Bone marrow (tissue), 2 donors: ENCODE data around the gene INTS1.

ENCODE experiments used
- DNase-seq, 2 donors: peaks; one replicate each; lab custom pipeline; 2025; lab: John Stamatoyannopoulos, UW

Gene INTS1

DNA sequence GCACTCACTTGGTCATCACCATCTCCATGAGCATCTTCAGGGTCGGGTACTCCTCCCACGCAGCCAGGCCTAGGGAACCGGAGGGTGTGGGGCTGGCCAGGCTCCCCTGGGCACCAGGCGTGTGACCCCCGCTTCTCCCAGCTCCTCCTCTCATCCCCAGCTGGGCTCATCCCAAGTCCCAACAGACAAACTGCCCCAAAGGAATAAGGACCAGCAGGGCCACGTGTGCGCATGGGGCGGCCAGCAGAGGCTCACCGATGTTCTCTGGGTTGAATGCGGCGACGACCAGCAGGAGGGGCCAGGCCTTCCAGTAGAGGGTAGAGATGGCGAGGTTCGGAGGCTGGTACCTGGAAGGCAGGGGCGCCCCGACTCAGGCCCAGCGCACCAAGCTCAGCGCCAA is 14.9 kb downstream of the INTS1 start:
- no peak for DNase-seq

DNA sequence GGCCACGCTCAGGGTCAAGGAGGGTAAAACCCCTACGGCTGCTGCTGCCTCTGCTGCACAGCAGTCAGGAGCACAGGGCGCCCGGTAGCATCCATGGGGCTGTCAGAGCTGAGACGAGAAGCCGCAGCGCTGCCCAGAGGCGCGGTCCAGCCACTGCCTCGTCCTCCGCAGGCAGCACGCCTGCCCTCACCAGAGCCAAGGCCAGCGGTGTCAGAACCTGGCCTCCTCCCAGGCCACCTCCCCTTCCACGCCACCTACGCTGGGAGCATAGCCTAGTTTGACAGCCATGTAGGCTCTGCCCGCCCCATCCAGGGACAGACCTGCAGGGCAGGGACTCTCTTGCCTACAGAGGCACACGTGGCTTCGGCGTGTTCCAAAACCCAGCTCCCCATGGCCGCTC is 16.2 kb downstream of the INTS1 start:
- no peak for DNase-seq

DNA sequence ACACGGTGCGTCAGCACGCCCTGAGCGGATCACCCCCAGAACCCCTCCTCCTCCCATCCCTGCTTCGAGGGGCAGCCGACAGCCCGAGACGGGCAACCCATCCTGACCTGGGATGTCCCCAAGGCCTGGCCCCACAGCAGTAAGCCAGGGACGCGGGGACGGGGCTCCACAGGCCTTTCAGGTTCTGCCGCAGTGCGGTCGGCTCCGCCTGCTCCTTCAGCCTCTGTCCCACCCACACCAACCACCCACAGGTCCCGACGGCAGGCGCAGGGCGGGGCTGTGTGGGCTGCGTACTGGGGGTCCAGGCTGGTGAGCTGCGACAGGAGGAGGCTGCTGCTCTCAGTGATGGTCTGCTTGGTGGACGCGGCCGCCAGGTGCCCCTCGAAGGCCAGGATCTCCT is 16.7 kb downstream of the INTS1 start:
- DNase-seq = no peak

DNA sequence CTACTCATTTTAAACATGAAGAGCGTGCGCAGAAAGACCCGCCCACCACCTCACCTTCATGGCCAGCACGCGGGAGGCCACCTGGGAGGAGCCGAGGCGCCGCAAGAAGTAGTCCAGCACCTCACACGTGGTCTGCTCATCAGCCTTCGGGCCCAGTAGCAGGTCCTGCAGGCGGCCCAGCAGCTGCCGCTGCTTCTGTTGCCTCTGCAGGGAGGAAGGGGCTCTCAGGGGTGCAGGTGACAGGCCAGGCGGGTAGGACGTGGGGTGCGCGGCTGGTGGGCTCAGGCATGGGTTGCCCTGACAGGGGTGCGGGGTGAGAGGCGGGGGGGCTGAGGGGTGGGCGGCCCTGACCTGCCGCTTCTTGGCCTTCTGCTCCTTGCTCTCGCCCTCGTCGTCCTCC is 17.6 kb downstream of the INTS1 start:
- DNase-seq = no peak

DNA sequence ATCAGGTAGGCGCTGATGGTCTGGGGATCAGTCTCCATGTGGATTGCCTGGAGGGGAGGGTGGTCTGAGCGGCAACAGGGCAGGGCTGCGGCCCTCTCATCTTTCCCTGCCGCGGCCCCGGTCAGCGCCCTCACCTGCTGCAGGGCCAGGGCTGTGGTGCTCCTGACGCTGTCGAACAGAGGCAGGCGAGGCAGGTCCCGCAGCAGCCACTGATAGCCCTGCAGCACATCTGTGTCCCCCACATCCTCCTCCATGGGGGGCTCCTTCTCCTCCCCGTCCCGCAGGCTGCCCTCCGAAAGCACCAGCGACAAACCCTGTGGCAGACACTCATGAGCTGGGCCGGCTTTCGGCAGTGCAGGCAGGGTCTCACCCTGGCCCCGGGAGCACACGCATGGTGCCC is 19.0 kb downstream of the INTS1 start:
- DNase-seq = no peak

DNA sequence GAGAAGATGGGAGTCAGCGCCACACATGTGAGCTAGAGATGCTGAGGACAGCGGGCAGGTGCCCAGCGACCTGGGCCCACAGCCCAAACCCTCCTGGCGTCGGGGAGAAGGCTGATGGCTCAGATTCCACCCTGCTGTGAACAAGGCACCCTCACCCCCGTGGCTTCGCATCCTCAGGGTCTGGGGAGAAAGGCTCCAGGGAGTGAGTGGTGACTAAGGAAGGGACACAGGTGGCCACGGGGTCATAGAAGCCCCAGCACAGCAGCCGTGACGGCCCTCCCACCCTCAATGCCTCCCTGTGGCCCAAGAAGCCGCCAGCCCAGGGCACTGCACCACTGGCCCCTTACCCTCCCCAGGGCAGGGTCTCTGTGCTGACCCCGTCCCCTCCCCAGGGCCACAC is 19.6 kb downstream of the INTS1 start:
- no peak for DNase-seq

DNA sequence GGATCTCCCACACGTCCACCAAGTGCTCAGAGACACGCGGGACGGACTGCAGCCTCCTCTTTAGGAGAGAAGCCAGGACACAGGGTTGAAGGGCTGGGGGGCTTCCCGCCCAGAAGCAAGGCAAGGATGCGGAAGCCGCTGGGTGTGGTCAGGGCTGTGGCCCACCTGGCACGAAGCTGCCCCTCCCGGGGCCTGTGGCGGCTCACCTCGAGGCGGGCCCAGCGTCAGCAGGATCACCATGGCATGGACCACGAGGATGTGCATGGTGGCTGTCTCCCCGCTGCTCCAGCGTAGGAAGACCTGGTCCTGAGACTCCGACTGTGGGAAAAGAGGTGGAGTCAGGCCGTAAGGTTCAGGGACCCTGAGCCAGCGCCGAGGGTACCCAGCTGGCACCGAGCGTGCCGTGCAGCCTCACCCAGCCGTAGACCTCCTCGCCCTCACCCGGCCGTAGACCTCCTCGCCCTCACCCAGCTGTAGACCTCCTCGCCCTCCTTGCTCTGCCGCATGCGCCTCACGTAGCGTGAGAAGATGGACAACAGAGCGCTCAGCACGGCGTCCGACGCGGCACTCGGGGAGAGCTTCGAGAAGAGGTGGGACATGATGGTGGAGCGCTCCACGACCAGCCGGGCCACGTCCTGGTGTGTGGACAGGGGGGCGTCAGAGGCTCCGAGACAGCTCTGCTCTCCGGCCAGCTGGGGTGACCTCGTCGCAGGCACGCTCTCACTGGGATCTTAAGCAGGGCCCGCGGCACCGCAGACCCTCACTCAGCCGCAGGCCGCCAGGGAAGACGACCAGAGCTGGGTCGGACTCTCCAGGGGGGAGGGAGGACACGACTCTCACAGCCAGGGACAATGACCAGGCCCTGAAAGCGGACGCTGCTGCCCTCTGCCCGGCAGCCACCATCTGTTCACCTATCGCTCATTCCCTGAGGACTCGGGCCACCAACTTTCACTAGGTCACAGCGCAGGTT is 20.4 kb downstream of the INTS1 start:
- DNase-seq = no peak

DNA sequence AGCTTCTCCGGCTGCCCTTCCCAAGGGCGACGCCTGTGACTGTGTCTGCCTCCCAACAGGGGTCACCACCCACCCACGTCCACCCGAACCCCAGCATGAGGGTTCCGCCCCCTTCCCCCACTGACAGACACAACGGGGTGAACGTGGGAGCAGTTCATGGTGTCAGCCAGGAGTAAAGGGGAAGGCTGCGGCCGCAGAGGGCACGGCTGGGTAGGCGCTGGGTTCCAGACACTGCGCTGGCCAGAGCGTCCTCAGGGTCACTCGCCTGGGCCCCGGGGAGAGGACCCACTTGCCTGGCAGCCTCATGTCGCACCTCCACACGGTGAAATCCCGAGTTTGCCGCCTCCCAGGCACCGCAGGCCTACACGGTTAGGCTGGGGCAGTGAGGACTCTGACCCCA is 21.1 kb downstream of the INTS1 start:
- DNase-seq = no peak

DNA sequence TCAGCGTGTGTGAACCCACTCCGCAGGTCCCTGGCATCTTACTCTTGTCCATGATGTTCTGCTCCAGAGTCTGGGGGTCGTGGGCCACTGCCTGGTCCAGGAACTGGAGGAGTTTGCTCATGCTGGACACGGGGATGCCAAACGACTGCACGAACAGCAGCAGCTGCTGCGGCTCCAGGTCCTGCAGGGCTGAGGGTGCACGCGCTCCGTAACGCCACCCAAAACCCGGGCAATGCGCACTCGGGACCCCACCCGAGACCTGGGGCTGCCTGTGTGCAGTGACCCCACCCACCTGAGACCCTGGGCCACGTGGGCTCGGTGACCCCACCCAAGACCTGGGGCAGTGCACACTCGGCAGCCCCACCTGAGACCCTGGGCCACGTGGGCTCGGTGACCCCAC is 22.9 kb downstream of the INTS1 start:
- DNase-seq = no peak

DNA sequence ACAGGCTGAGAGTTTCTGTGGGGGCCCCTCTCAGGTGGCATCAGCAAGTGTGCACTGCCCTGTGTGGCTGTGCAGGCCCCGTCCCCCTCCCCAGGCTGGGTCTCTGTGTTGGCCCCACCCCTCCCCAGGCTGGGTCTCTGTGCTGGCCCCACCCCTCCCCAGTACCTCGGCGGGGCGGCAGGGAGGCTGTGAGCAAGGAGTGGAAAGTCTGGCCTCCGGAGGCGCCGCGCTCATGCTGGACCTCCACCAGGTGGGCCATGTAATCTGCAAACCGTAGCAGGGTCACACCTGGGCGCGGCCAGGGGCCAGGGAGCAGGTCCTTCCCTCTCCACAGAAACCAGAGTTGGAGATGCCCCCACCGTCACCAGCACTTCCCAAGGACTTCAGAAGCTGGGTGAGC is 23.5 kb downstream of the INTS1 start:
- DNase-seq = no peak

DNA sequence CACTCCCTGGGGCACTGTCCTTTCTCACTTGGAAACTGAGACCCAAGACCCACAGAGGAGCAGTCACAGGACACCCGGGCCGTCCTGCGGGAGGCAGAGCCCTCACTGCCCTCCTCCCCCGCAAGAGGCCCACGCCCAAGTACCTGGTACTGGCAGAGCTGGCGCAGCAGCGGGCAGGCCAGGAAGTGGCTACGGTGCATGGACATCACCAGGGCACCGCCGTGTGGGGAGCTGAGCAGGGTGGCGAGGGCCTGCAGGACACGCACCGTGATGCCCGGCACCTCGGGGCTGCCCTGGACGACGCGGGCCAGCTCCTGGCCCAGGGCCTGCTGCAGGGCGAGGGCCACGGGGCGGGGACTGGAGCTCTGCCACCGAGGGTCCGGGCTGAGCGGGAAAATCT is 24.9 kb downstream of the INTS1 start:
- DNase-seq = no peak

DNA sequence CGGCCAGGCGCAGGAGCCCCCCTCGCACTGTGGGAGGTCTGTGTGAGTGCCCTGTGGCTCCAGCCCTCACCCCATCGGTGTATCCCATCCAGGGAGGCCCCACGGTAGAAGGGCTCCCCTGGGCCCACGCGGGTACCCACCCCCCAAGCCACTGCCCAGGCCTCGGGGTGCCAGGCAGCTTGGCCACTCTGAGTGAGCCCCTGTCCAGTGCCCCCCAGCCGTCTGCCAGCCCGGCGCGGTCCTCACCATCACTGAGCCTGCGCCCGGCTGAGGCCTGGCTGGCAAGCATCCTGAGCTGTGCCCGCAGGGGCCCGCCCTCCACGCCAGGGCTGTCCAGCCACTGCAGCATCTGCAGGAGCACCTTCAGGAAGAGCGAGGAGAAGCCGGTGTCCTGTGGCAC is 25.7 kb downstream of the INTS1 start:
- DNase-seq = no peak

DNA sequence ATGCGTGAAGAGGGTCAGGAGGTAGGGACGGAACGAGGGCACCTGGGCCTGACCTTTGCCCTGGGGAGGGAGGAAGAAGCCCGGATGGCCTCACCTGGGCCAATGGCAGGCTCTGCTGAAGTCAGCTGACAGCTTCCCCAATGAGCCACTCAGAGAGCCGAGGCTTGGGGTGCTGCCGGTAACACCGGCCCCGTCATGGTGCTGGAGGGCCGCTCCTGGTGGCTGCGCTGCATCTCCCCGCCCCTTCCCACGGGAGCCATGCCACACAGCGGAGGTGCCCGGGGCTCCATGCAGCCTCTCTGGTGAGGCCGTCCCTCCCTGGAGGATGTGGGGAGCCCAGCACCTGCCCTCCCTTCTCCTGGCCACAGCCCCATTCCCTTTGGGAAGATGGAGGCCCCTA is 27.3 kb downstream of the INTS1 start:
- no peak for DNase-seq

DNA sequence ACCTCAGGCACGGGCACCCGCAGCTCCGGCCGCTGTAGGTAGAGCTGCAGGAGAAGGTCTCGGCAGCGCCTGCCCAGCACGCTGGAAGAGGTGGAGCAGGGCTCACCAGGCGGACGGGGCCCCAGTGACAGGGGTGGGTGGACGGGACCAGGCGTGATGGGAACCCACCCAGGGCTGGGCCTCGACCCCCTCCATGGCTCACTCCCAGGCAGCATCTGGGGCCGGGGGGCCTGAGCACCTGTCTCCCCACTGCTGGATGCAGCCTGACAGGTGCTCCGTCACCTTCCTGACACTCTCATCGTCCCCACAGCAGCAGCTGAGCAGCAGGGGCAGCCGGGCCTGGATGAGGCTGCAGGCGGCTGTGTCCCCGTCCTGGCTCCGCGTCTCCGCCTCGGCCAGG is 28.2 kb downstream of the INTS1 start:
- no peak for DNase-seq

DNA sequence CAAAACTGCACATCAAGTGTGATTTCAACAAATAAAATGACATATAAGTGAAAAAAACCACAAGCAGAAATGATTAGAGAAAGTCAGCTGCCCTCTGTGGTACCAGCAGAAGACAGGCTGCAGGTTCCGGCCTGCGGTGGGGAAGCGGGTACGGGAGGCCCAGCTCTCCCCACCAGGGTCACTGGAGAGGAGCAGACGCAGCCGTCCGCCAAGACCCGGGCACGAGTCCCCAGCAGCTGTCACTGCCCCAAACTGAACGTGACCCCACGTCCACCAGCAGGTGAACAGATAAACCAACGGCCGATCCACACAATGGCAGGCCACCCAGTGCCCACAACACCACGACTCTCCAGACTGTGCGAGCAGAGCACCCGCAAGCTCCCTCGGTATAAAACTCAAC is 28.8 kb downstream of the INTS1 start:
- DNase-seq = no peak

DNA sequence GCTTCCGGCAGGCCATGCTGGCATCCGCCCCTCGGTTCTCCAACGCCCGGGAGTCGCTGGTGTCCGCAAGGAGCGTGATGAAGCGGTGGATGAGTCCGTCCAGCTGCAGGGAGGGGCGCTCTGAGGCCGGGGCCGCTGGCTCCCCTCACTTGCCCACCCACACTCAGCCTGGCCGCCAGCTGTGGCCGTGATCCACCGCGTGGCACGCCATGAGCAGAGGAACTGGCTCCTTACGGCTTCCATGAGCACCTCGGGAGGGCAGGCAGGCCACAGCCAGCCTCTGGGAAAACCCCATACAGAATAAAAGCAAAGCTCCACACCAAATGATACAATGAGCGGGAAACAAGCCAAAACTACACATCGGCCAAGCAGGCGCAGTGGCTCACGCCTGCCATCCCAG is 29.5 kb downstream of the INTS1 start:
- no peak for DNase-seq

DNA sequence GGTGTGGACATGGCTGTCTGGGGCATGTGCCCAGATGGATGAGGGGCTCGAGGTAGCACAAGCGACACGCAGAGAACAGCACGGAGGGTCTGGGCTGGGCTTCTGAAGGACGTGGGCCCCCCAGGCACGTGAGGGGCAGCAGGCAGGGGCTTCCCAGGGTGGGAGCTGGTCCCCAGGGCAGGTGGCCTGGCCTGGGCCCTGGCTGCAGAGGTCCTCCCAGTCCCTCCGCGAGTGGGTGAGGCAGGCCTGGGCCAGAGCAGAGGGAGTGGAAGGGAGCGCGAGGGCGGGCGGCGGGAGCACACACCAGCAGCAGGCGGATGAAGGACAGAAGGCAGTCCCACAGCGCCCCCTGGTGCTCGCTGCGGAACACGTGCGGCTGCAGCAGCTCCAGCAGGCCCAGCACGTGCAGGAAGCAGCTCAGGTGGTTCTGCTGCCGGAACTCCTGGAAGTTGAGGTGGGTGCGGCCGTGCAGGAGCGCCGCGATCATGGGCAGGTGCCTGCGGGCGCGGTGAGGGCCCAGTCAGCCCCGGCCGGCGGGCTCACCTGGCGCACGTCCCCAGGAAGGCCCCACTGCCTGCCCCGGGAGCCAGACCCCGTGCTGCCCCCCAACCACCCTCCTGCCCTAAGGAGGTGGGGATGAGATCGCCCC is 30.2 kb downstream of the INTS1 start:
- DNase-seq = peak; percentile 28 to 49

DNA sequence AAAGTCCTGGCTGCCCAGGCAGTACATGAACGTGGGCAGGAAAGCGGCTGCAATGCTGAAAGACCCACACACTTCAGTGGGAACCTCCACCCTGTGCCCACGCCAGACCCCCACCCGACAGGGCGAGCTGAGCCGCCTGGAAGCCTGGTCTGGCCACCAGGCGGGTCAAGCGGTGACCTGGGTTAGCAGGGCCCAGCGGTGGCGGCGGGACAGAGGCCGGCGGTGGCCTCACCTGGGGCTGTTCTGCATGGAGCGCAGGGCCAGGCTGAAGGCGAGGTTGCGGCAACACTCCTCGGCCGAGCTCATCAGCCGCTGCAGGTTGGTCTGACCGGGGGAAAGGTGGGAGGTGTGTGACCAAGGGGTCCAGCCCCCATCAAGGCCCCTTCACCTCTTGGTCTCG is 33.3 kb downstream of the INTS1 start:
- no peak for DNase-seq

DNA sequence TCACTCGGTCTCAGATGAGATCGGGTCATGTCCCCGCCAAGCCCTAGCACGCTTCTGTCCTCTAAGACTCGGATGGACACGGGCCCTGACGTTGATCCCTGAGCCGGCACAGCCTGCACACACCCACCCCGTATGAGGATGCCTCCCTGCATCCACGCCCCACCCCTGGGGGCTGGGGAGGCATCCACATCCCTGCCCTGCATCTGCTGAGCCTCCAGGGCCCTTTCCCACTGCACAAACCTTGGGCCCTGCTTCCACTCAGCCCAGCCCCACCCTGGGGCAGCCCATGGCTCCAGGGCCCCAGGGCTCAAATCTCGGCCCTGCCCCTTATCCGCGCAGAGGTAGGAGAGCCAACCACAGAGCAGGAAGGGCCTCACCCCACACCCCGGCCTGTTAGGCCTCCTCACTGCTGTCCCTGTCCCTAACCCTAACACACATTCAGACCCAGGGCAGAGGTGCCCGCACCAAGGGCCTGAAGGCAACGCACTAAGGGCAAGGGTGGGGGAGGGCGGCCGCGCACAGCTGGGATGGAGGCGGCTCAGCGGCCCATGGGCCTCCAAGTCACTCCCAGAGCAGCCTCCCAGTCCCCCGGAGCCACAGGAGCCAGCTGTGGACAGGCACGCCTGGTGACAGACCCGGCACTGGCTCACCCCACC is 35.4 kb downstream of the INTS1 start:
- no peak for DNase-seq

DNA sequence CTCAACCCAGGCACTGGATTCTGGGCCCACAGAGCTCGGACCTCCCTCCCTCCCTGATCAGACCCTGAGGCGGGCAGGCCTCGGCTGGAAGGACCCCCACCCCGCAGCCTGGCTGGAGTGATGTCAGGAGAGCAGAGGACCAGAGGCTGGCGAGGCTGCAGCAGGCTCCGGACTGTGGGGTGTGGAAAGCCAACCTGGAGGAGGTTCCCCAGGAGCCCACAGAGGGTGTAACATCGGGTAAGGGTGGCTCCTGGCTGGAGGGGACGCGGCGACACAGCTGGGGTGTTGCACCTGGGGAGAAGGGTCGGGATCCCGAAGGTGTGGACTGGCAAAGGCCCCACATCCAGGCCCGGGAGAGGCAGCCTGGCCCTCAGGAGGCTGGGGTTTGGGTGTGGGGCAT is 36.0 kb downstream of the INTS1 start:
- DNase-seq = no peak

DNA sequence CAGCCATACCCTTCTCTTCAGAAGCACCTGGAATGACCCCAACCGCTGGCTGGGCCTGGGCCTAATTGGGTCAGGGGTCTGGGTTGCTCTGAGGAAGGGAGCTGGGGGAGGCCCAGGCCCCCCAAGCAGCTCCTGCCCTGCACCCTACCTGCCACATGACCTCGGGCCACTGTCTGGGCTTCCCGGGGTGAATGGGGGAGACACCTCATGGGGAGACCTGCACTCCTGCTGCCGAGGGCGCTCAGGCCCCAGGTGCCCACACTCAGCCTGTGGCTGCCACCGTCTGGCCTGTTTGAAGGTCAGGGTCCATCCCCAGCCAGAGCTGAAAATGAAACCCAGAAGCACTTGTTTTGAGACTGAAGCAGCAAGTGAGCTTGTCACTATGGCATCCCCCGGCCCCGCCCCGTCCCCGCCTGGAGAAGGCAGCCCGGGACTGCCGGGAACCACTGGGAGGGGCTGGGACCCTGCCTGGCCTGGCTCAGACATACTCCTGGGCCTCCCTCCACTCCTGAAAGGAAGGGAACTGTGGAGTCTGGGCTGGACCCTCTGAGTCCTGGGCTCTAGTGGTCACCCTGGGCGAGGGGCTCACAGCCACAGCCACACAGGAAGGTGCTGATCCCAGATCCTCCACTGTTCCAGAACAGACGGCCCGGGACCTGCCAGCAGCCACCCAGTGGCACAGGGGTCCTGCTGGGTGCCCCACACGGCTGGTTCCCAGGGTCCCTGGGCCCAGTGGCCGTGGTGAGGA is 37.5 kb downstream of the INTS1 start:
- DNase-seq = no peak

DNA sequence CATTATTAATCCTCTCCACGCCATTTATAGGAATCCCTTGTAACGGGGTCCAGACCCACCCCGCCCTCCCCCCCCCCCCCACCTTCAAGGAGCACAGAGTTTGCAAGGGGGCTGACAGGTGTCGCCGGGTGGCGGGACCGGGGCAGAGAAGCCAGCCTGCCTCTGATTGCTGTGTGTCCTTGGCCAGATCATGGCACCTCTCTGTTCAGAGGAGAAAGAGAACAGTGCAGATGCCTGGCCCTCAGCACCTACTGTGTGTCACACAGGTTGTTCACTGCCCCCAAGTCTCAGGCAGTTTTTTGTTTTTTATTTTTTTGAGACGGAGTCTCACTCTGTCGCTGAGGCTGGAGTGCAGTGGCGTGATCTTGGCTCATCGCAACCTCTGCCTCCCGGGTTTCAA is 39.5 kb downstream of the INTS1 start:
- DNase-seq = no peak
